Gastroesophageal sphincter (tissue), 4 donors: Measurements from ENCODE around the gene GASK1A. TPM values are rescaled to one million over a fixed set of nuclear protein-coding genes. Genes with fewer than 3 reads are reported as not detected.

ENCODE experiments used
- ATAC-seq: fragments of 150-250 bp; one replicate; pipeline ENCODE4 v1.9.1; 2016; ENCODE audit warnings: mild to moderate bottlenecking, moderate library complexity
- H3K27ac ChIP-seq, 4 donors: fragments of 200-600 bp; sonication (generic) in 3 of 4; 1 replicate in 3 of 4; 2 replicates in 1 of 4; pipeline ENCODE4 v1.5.1; 2016 to 2019
- H3K27me3 ChIP-seq: fragments of 200-600 bp; sonication (generic); one replicate; pipeline ENCODE4 v1.5.1; 2019
- H3K36me3 ChIP-seq, 2 donors: fragments of 200-600 bp; sonication (generic); one replicate each; pipeline ENCODE4 v1.5.1; 2019; ENCODE audit warnings: control low read depth in 1 of 2
- H3K4me1 ChIP-seq, 3 donors: fragments of 200-600 bp; sonication (generic); 1 replicate in 2 of 3; 2 replicates in 1 of 3; pipeline ENCODE4 v1.5.1; 2016 to 2019; ENCODE audit warnings: control low read depth in 2 of 3
- H3K4me3 ChIP-seq, 2 donors: fragments of 200-600 bp; sonication (generic); one replicate each; pipeline ENCODE4 v1.5.1; 2019; ENCODE audit warnings: mild to moderate bottlenecking in 1 of 2, moderate library complexity in 1 of 2
- H3K9me3 ChIP-seq, 3 donors: fragments of 200-600 bp; sonication (generic); one replicate each; pipeline ENCODE4 v1.5.1; 2017 to 2019; ENCODE audit warnings: control low read depth in 2 of 3
- EP300 ChIP-seq: sonication (generic); formaldehyde crosslinking; IDR thresholded peaks from one replicate; pipeline ENCODE4 v1.6.1; 2017; ENCODE audit warnings: antibody characterized with exemption, mild to moderate bottlenecking
- POLR2A ChIP-seq, 2 donors: fragments of 450-650 bp; IDR thresholded peaks; one replicate each; pipeline ENCODE4 v1.6.1; 2017; ENCODE audit warnings: antibody characterized with exemption in 2 of 2, mild to moderate bottlenecking in 2 of 2, moderate library complexity in 1 of 2
- POLR2AphosphoS5 ChIP-seq: sonication (generic); formaldehyde crosslinking; IDR thresholded peaks from one replicate; pipeline ENCODE4 v1.6.1; 2017; ENCODE audit warnings: antibody characterized with exemption
- WGBS, 2 donors: methylation state at CpG; one replicate each; pipeline ENCODE4 v1.1.5; 2018; ENCODE audit warnings: low coverage in 1 of 2; 5-methylcytosine and 5-hydroxymethylcytosine counted together
- total RNA-seq, 4 donors: library from RNA; depleted of rRNA; stranded (reverse); fragments of >200 nt; gene quantifications; one replicate each; pipeline ENCODE4 v1.1.0, GENCODE V29; 2016
- TF ChIP-seq, protein P1 (sequence below), 4 experiments: fragments of 200-600 bp in 2 of 4; fragments of 450-650 bp in 2 of 4; sonication (generic) in 1 of 4; IDR thresholded peaks; one replicate each; pipeline ENCODE4 v1.5.1; 2017 to 2019; ENCODE audit warnings: antibody characterized with exemption in 4 of 4, mild to moderate bottlenecking in 2 of 4, moderate library complexity in 2 of 4

Gene GASK1A
- total RNA-seq, 4 donors from 2014 or later: 11.5 to 49.3 (median 24.2) TPM

DNA sequence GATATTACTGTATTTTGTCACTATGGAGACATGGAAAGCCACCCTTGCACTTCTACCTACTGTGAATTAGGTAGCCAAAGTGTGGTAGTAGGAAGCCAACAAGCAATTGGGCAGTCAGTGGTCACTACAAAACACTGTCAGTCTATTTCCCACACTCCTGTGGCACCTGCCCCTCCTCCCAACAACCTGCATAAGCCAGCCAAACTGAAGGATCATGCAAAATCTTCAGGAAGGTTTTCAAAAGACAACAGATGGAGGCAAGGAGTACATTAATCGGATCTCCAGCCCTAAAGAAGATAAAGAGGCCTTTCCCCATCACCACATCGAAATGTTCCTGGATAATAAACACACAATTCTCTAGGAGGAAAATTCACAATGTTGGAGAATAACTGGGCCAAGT, 114.9 kb downstream of the GASK1A start:
- H3K4me1 ChIP-seq: peaks cover 6 to 60% (median 11%) of the 10 kb centered on the region in 3 donors
- H3K27ac ChIP-seq: peak overlapping the region in 1 of 4 donors; percentile 4
- no peak for TF ChIP-seq POLR2A (IDR thresholded peaks at IDR 0.05)
- TF ChIP-seq, protein P1, sequence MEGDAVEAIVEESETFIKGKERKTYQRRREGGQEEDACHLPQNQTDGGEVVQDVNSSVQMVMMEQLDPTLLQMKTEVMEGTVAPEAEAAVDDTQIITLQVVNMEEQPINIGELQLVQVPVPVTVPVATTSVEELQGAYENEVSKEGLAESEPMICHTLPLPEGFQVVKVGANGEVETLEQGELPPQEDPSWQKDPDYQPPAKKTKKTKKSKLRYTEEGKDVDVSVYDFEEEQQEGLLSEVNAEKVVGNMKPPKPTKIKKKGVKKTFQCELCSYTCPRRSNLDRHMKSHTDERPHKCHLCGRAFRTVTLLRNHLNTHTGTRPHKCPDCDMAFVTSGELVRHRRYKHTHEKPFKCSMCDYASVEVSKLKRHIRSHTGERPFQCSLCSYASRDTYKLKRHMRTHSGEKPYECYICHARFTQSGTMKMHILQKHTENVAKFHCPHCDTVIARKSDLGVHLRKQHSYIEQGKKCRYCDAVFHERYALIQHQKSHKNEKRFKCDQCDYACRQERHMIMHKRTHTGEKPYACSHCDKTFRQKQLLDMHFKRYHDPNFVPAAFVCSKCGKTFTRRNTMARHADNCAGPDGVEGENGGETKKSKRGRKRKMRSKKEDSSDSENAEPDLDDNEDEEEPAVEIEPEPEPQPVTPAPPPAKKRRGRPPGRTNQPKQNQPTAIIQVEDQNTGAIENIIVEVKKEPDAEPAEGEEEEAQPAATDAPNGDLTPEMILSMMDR (IDR thresholded peaks at IDR 0.05): no peak
- TF ChIP-seq POLR2AphosphoS5: no peak
- no peak for TF ChIP-seq EP300
- H3K27me3 ChIP-seq: no peaks in the 10 kb centered on the region
- H3K36me3 ChIP-seq: no peaks in the 10 kb centered on the region
- no peak for ATAC-seq
- H3K4me3 ChIP-seq: no peak overlapping the region
- H3K9me3 ChIP-seq: no peaks in the 10 kb centered on the region
- 52 to 100% methylated on average over 2 of the region's 2 CpGs for WGBS, 2 donors

DNA sequence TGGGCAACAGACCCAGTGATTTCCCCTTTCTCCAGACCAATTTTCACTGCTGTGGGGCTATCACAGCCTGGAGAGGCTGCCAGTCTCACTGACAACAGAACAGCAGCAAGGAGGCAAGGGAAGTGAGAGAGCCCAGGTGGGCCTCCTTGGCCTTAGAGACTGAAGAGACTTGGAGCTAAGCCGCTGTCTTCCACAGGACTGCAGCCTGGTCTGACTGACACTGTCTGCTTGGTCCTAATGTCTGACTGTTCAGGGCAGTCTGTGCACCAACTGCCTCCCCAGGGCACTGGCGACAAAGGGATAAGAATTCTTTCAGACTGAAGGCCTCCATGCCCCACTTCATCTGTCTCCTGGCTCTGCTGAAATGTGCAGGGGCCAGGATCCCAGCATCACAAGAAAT, 115.3 kb downstream of the GASK1A start:
- 86% methylated on average over 1 of the region's 2 CpGs; no CpG with 5 or more reads in 1 of the 2 donors for WGBS, 2 donors
- no peak overlapping the region for H3K27ac ChIP-seq
- H3K4me3 ChIP-seq: no peak overlapping the region
- H3K27me3 ChIP-seq: no peaks in the 10 kb centered on the region
- no peaks in the 10 kb centered on the region for H3K9me3 ChIP-seq
- TF ChIP-seq, protein P1 (IDR thresholded peaks at IDR 0.05): no peak
- TF ChIP-seq POLR2A (IDR thresholded peaks at IDR 0.05) (no peak), POLR2AphosphoS5 (no peak), EP300 (no peak)
- peaks cover 6 to 60% (median 11%) of the 10 kb centered on the region in 3 donors for H3K4me1 ChIP-seq
- H3K36me3 ChIP-seq: no peaks in the 10 kb centered on the region
- ATAC-seq: no peak

DNA sequence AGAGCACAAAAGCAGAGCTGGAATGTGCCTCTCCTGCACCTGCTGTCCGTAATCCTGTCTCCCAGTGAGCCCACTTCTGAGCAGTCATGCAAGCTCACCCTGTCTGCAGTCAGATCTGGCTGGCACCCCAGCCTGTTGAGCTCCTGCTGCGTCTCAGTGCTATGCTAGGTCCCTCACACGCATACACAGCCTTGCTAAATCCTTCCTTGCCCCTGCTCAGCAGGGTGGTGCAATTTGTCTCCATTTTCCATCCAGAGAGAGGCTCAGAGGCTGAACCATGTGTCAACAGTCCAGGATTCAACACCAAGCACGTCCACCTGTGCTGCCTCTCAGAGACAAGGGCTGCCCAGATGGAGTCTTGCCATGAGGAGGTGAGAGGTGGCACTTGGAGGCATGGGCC, 115.7 kb downstream of the GASK1A start:
- WGBS, 2 donors: no CpG with 5 or more reads among the region's 4 CpGs
- no peaks in the 10 kb centered on the region for H3K36me3 ChIP-seq
- no peaks in the 10 kb centered on the region for H3K27me3 ChIP-seq
- no peak overlapping the region for H3K4me3 ChIP-seq
- ATAC-seq: no peak
- peaks cover 6 to 57% (median 11%) of the 10 kb centered on the region in 3 donors for H3K4me1 ChIP-seq
- H3K27ac ChIP-seq: no peak overlapping the region
- H3K9me3 ChIP-seq: no peaks in the 10 kb centered on the region
- TF ChIP-seq POLR2A (IDR thresholded peaks at IDR 0.05) (no peak), EP300 (no peak), POLR2AphosphoS5 (no peak)
- TF ChIP-seq, protein P1 (IDR thresholded peaks at IDR 0.05): no peak

DNA sequence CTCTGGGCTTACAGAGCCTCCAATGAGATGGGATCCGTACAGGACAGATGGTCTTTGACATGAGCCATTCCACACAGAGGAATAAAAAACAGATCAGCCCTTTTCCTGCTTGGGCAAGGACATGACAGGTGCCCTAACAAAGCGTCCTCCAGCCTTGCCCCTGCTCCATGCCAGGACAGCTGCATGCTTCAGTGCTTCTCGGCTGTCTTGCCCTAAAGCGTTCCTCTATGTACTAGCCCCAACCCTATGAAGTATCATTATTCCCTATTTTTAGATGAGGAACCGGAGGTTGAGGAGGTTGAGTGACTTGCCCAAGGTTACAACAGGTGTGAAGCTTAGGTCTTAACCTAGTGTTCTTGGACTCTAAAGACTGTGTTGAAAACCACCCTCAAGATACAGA, 116.3 kb downstream of the GASK1A start:
- WGBS, 2 donors: 100% methylated on average over 3 of the region's 5 CpGs; no CpG with 5 or more reads in 1 of the 2 donors

DNA sequence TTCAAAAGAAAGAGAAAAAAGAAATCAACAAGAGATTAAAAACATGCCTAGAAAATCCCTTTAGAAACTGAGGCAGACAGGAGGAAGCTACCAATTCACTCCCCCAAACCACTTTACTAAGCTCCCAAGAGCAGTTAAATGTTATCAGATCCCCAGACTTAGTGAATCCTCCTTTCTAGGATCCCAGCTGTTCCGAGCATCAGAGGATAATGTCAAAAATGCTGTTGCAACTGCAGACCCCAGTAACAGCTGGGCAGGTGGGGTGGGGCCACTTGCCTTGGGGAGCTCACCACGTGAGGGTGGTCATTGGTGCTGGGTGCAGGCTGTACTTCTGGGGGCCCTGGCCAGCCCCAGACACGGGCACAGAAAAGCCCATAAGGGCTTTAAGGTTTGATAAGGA, 117.7 kb downstream of the GASK1A start:
- Histone ChIP-seq H3K4me3 (no peak overlapping the region), H3K36me3 (no peaks in the 10 kb centered on the region), H3K27me3 (no peaks in the 10 kb centered on the region), H3K27ac (no peak overlapping the region), H3K4me1 (peaks cover 0 to 38% (median 0%) of the 10 kb centered on the region in 3 donors), H3K9me3 (no peaks in the 10 kb centered on the region)
- 93% methylated on average over 3 of the region's 3 CpGs; no CpG with 5 or more reads in 1 of the 2 donors for WGBS, 2 donors
- TF ChIP-seq, protein P1 (IDR thresholded peaks at IDR 0.05): no peak
- no peak for ATAC-seq

More for the DNA sequence above, 116.3 kb downstream of the GASK1A start:
- no peak for ATAC-seq
- Histone ChIP-seq H3K4me1 (peaks cover 3 to 52% (median 10%) of the 10 kb centered on the region in 3 donors), H3K4me3 (no peak overlapping the region), H3K27me3 (no peaks in the 10 kb centered on the region), H3K36me3 (no peaks in the 10 kb centered on the region), H3K27ac (no peak overlapping the region), H3K9me3 (no peaks in the 10 kb centered on the region)
- no peak for TF ChIP-seq EP300
- no peak for TF ChIP-seq POLR2AphosphoS5
- TF ChIP-seq POLR2A (IDR thresholded peaks at IDR 0.05): no peak
- TF ChIP-seq, protein P1 (IDR thresholded peaks at IDR 0.05): no peak
